A673 (cell line): Measurements from ENCODE around the gene BPIFA1.

Experiments
- EZH2 ChIP-seq: fragments of 200-600 bp; sonication (generic); IDR thresholded peaks from 2 replicates; pipeline ENCODE4 v1.6.1; 2017; ENCODE audit warnings: borderline replicate concordance, low read depth, mild to moderate bottlenecking, mixed read lengths, antibody characterized with exemption, low read length; ENCODE audit not compliant: poor library complexity, severe bottlenecking
- TF ChIP-seq, protein P1 (sequence below): fragments of 300-800, 200-600 bp; sonication (generic); conservative IDR thresholded peaks from 2 replicates; pipeline ENCODE4 v1.5.1; 2017; ENCODE audit warnings: low read depth, mild to moderate bottlenecking, antibody characterized with exemption, low read length, moderate library complexity, mixed read lengths

GRCh38 chr20:33251496-33251895 lies 15.7 kb downstream of the BPIFA1 start:
- TF ChIP-seq, protein P1, sequence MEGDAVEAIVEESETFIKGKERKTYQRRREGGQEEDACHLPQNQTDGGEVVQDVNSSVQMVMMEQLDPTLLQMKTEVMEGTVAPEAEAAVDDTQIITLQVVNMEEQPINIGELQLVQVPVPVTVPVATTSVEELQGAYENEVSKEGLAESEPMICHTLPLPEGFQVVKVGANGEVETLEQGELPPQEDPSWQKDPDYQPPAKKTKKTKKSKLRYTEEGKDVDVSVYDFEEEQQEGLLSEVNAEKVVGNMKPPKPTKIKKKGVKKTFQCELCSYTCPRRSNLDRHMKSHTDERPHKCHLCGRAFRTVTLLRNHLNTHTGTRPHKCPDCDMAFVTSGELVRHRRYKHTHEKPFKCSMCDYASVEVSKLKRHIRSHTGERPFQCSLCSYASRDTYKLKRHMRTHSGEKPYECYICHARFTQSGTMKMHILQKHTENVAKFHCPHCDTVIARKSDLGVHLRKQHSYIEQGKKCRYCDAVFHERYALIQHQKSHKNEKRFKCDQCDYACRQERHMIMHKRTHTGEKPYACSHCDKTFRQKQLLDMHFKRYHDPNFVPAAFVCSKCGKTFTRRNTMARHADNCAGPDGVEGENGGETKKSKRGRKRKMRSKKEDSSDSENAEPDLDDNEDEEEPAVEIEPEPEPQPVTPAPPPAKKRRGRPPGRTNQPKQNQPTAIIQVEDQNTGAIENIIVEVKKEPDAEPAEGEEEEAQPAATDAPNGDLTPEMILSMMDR, result no peak
- TF ChIP-seq EZH2, result no peak
